IMR-90 (cell line): Measurements from ENCODE around the gene GBX2. TPM values are rescaled to one million over a fixed set of nuclear protein-coding genes. Genes with fewer than 3 reads are reported as not detected.

ENCODE experiments used
- ATAC-seq: fragments of 200-7000 bp; cut with Tn5 transposase; 2 replicates; pipeline ENCODE4 v1.9.1; 2020; ENCODE audit warnings: low read depth, mild to moderate bottlenecking, moderate library complexity
- BruUV-seq: library from RNA; stranded (reverse); fragments of 400-500 nt; replicated peaks from 2 replicates; lab custom pipeline; 2021; lab: Mats Ljungman, UMichigan
- CTCF ChIA-PET: fragments of 300-600 bp; formaldehyde crosslinking; extraction: SDS; loops from one replicate; lab custom pipeline; 2021; ENCODE audit warnings: antibody characterized with exemption; lab: Yijun Ruan, JAX
- POLR2A ChIA-PET: fragments of 300-600 bp; sonication (Branson Sonifier 250); formaldehyde crosslinking; loops from one replicate; lab custom pipeline; 2022; ENCODE audit warnings: antibody characterized with exemption; ENCODE audit not compliant: unreplicated experiment; lab: Charles Lee
- DNase-seq: peaks from one replicate; pipeline ENCODE4 v3.0.0; 2013
- H2AFZ ChIP-seq: replicated peaks from 2 replicates; pipeline ENCODE3; 2013; ENCODE audit warnings: low read length, mild to moderate bottlenecking; ENCODE audit not compliant: poor library complexity
- H2AK5ac ChIP-seq: 2 replicates; pipeline ENCODE4 v1.6.1; 2013; ENCODE audit warnings: low read depth, low read length, inconsistent platforms
- H2AK9ac ChIP-seq: replicated peaks from 2 replicates; pipeline ENCODE3; 2013; ENCODE audit warnings: mild to moderate bottlenecking, low read depth, low read length, moderate library complexity; ENCODE audit not compliant: poor library complexity
- H2BK120ac ChIP-seq: 2 replicates; pipeline ENCODE4 v1.6.1; 2013; ENCODE audit warnings: low read depth, low read length, inconsistent platforms
- H2BK15ac ChIP-seq: 3 replicates; pipeline ENCODE4 v1.6.1; 2013; ENCODE audit warnings: low read depth, low read length, inconsistent platforms
- H2BK20ac ChIP-seq: 2 replicates; pipeline ENCODE4 v1.6.1; 2013; ENCODE audit warnings: low read depth, mild to moderate bottlenecking, inconsistent platforms, low read length, moderate library complexity
- H2BK5ac ChIP-seq: 2 replicates; pipeline ENCODE4 v1.6.1; 2013; ENCODE audit warnings: mild to moderate bottlenecking, low read depth, low read length, inconsistent platforms; ENCODE audit not compliant: poor library complexity, severe bottlenecking
- H3K14ac ChIP-seq: replicated peaks from 2 replicates; pipeline ENCODE4 v1.6.1; 2013; ENCODE audit warnings: low read depth, low read length, inconsistent platforms
- H3K18ac ChIP-seq: 2 replicates; pipeline ENCODE4 v1.6.1; 2013; ENCODE audit warnings: low read depth, low read length, control low read depth
- H3K23ac ChIP-seq: 2 replicates; pipeline ENCODE4 v1.6.1; 2013; ENCODE audit warnings: low read depth, low read length, inconsistent platforms
- H3K27ac ChIP-seq: 2 replicates; pipeline ENCODE4 v1.5.1; 2013; ENCODE audit warnings: mild to moderate bottlenecking, control low read depth, low read length; ENCODE audit not compliant: insufficient read depth
- H3K27me3 ChIP-seq: 2 replicates; pipeline ENCODE4 v1.6.1; 2013; ENCODE audit warnings: low read length; ENCODE audit not compliant: control insufficient read depth, insufficient read depth
- H3K36me3 ChIP-seq: 2 replicates; pipeline ENCODE4 v1.6.1; 2013; ENCODE audit warnings: low read length, mixed read lengths; ENCODE audit not compliant: control insufficient read depth, insufficient read depth
- H3K4ac ChIP-seq: 2 replicates; pipeline ENCODE4 v1.6.1; 2013; ENCODE audit warnings: low read depth, low read length, inconsistent platforms
- H3K4me1 ChIP-seq: 2 replicates; pipeline ENCODE4 v1.6.1; 2013; ENCODE audit warnings: low read length, mixed read lengths; ENCODE audit not compliant: control insufficient read depth, insufficient read depth
- H3K4me2 ChIP-seq: 2 replicates; pipeline ENCODE4 v1.6.1; 2013; ENCODE audit warnings: low read depth, mild to moderate bottlenecking, control low read depth, low read length, moderate library complexity
- H3K4me3 ChIP-seq: 2 replicates; pipeline ENCODE4 v1.5.1; 2013; ENCODE audit warnings: low read depth, mild to moderate bottlenecking, control low read depth, low read length, moderate library complexity; ENCODE audit not compliant: insufficient read depth
- H3K56ac ChIP-seq: 2 replicates; pipeline ENCODE4 v1.6.1; 2013; ENCODE audit warnings: low read length, inconsistent platforms; ENCODE audit not compliant: insufficient read depth; ENCODE audit errors: extremely low read depth
- H3K79me1 ChIP-seq, 2 experiments: 2 replicates each; pipeline ENCODE4 v1.6.1; 2013; ENCODE audit warnings: low read length in 2 of 2, inconsistent platforms in 1 of 2, low read depth in 1 of 2
- H3K9ac ChIP-seq: 2 replicates; pipeline ENCODE4 v1.6.1; 2013; ENCODE audit warnings: low read depth, low read length, control low read depth
- H3K9me1 ChIP-seq: 2 replicates; pipeline ENCODE4 v1.6.1; 2013; ENCODE audit warnings: low read length, inconsistent platforms; ENCODE audit not compliant: insufficient read depth
- H3K9me3 ChIP-seq: 2 replicates; pipeline ENCODE4 v1.6.1; 2013; ENCODE audit warnings: low read length; ENCODE audit not compliant: control insufficient read depth, insufficient read depth
- H4K20me1 ChIP-seq: 2 replicates; pipeline ENCODE4 v1.6.1; 2013; ENCODE audit warnings: low read length, inconsistent platforms; ENCODE audit not compliant: insufficient read depth
- H4K5ac ChIP-seq: 2 replicates; pipeline ENCODE4 v1.6.1; 2013; ENCODE audit warnings: mild to moderate bottlenecking, low read depth, low read length, control low read depth
- H4K8ac ChIP-seq, 2 experiments: 2 replicates each; pipeline ENCODE4 v1.6.1; 2013; ENCODE audit warnings: low read depth in 2 of 2, low read length in 2 of 2, control low read depth in 1 of 2, inconsistent platforms in 1 of 2
- H4K91ac ChIP-seq: 2 replicates; pipeline ENCODE4 v1.6.1; 2013; ENCODE audit warnings: low read depth, low read length, inconsistent platforms; ENCODE audit not compliant: insufficient read depth
- BHLHE40 ChIP-seq: fragments of 150-350 bp; IDR thresholded peaks from 2 replicates; pipeline ENCODE4 v1.6.1; 2016; ENCODE audit warnings: mild to moderate bottlenecking, low read depth, low read length
- CEBPB ChIP-seq: IDR thresholded peaks from 2 replicates; pipeline ENCODE4 v1.6.1; 2012; ENCODE audit warnings: low read depth, low read length, improper control_type of control experiment
- CHD1 ChIP-seq: IDR thresholded peaks from 2 replicates; pipeline ENCODE4 v1.6.1; 2012; ENCODE audit warnings: low read depth, low read length, improper control_type of control experiment
- FOS ChIP-seq: fragments of 150-350 bp; IDR thresholded peaks from 2 replicates; pipeline ENCODE4 v1.6.1; 2016; ENCODE audit warnings: low read depth, low read length
- MAFK ChIP-seq: IDR thresholded peaks from 2 replicates; pipeline ENCODE4 v1.6.1; 2012; ENCODE audit warnings: low read depth, low read length, improper control_type of control experiment
- MAZ ChIP-seq: IDR thresholded peaks from 2 replicates; pipeline ENCODE4 v1.6.1; 2012; ENCODE audit warnings: low read depth, mild to moderate bottlenecking, low read length, improper control_type of control experiment, moderate library complexity, borderline replicate concordance
- MXI1 ChIP-seq: IDR thresholded peaks from 2 replicates; pipeline ENCODE4 v1.6.1; 2012; ENCODE audit warnings: low read depth, mild to moderate bottlenecking, low read length, moderate library complexity, borderline replicate concordance
- NFE2L2 ChIP-seq: fragments of 150-350 bp; IDR thresholded peaks from 2 replicates; pipeline ENCODE4 v1.6.1; 2016; ENCODE audit warnings: low read depth, mild to moderate bottlenecking, low read length
- POLR2A ChIP-seq: IDR thresholded peaks from 2 replicates; pipeline ENCODE4 v1.6.1; 2012; ENCODE audit warnings: mild to moderate bottlenecking, low read depth, low read length
- RAD21 ChIP-seq: IDR thresholded peaks from 2 replicates; pipeline ENCODE4 v1.6.1; 2012; ENCODE audit warnings: low read length, improper control_type of control experiment
- RCOR1 ChIP-seq: IDR thresholded peaks from 2 replicates; pipeline ENCODE4 v1.6.1; 2012; ENCODE audit warnings: mild to moderate bottlenecking, low read length, improper control_type of control experiment; ENCODE audit not compliant: insufficient replicate concordance
- RFX5 ChIP-seq: IDR thresholded peaks from 2 replicates; pipeline ENCODE4 v1.8.0; 2012; ENCODE audit warnings: low read depth, mild to moderate bottlenecking, low read length, moderate library complexity
- SMC3 ChIP-seq: fragments of 150-350 bp; IDR thresholded peaks from 2 replicates; pipeline ENCODE4 v1.6.1; 2016; ENCODE audit warnings: low read depth, mild to moderate bottlenecking, antibody characterized with exemption, low read length, moderate library complexity
- WGBS, 2 experiments: methylation state at CpG; one replicate each; pipeline versions ENCODE4 v1.1.5 to v1.1.7; 2013; ENCODE audit warnings: missing lambda C conversion rate in 2 of 2; ENCODE audit not compliant: insufficient read length in 1 of 2; ENCODE audit errors: extremely low coverage in 2 of 2; 5-methylcytosine and 5-hydroxymethylcytosine counted together
- dilution Hi-C: fragments of 300-500 bp; cut with HindIII; formaldehyde crosslinking; loops from one replicate; pipeline ENCODE4 v1.14.3; 2018; ENCODE audit warnings: low sequenced_read_pairs; ENCODE audit not compliant: unreplicated experiment
- in situ Hi-C: fragments of 300-500 bp; cut with MboI; formaldehyde crosslinking; loops from 3 replicates; pipeline ENCODE4 v1.14.3; 2019; ENCODE audit warnings: low sequenced_read_pairs, inconsistent platforms, mixed read lengths
- intact Hi-C: fragments of 100-400 bp; cut with micrococcal nuclease; formaldehyde crosslinking; loops from 2 replicates; pipeline ENCODE4 v1.10.0; 2022
- polyA plus RNA-seq, 3 experiments: library from polyadenylated mRNA; depleted of rRNA; stranded (reverse); fragments of >200 nt; gene quantifications; 2 replicates each; pipeline ENCODE4 v1.2.3, GENCODE V29; 2012; ENCODE audit warnings: low replicate concordance in 1 of 3
- total RNA-seq: library from RNA; depleted of rRNA; stranded (reverse); fragments of >200 nt; gene quantifications from 2 replicates; pipeline ENCODE4 v1.2.3, GENCODE V29; 2012
- TF ChIP-seq, protein P1 (sequence below): fragments of 150-350 bp; IDR thresholded peaks from 2 replicates; pipeline ENCODE4 v1.6.1; 2017; ENCODE audit warnings: mild to moderate bottlenecking, antibody characterized with exemption, low read length, low read depth
- TF ChIP-seq, protein P2 (sequence below): fragments of 150-350 bp; IDR thresholded peaks from 2 replicates; pipeline ENCODE4 v1.6.1; 2016; ENCODE audit warnings: low read depth, mild to moderate bottlenecking, low read length, moderate library complexity, borderline replicate concordance
- TF ChIP-seq, protein P3 (sequence below): conservative IDR thresholded peaks from 2 replicates; pipeline ENCODE4 v1.5.1; 2012; ENCODE audit warnings: mild to moderate bottlenecking, low read depth, low read length, improper control_type of control experiment

Gene GBX2
- total and polyA plus RNA-seq, 2 of the 4 experiments (the other 2 are of a cell fraction) = 0.10 TPM; not detected in 1

DNA sequence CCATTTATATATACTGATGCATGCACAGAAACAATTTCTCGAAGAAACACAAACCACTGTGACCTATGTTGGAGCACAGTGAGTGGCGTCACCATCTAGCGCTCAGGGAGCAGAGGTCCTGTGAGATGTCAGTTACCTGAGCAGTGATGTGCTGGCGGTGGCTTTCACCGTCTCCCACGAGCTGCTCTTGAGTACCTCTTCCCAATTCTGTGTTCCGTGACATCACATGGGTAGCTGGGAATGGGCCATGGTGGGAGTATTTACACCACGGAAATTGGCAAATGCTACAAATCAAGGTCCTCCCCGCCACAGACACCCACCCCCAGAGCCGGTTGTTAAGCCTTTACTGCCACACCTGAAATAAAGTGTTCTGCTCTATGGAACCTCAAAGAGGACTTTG lies 24.4 kb downstream of the GBX2 start:
- dilution Hi-C loops (no loop called here), in situ Hi-C loops (no loop called here), intact Hi-C loops (no loop called here)
- H3K18ac ChIP-seq = no peak overlapping the region
- no peaks in the 10 kb centered on the region for H3K79me1 ChIP-seq
- CTCF ChIA-PET = interaction anchor here (1.2 kb wide), 1 partner anchor 32 kb away, joined by 4 read pairs; no protein-coding TSS in a partner anchor
- H2AK5ac ChIP-seq = no peak overlapping the region
- ATAC-seq = no peak
- no peak overlapping the region for H2BK15ac ChIP-seq
- no peak overlapping the region for H3K4ac ChIP-seq
- H4K20me1 ChIP-seq = no peaks in the 10 kb centered on the region
- no peaks in the 10 kb centered on the region for H3K9me1 ChIP-seq
- POLR2A ChIA-PET = no interaction called here
- H3K56ac ChIP-seq = no peak overlapping the region
- no peak overlapping the region for H4K8ac ChIP-seq
- H3K23ac ChIP-seq = no peak overlapping the region
- H2BK20ac ChIP-seq = no peak overlapping the region
- H4K5ac ChIP-seq = no peak overlapping the region
- DNase-seq = no peak
- H2AFZ ChIP-seq = no peak overlapping the region
- no peaks in the 10 kb centered on the region; the same call in 1 of the 2 replicates for H3K4me1 ChIP-seq
- H3K9ac ChIP-seq = no peak overlapping the region
- WGBS, 2 experiments = 33% methylated on average over 1 of the region's 10 CpGs; no CpG with 5 or more reads in 1 of the 2 experiments
- no peak overlapping the region for H3K4me3 ChIP-seq
- H3K14ac ChIP-seq = no peak overlapping the region
- no peaks in the 10 kb centered on the region for H3K9me3 ChIP-seq
- TF ChIP-seq MXI1 (no peak), CEBPB (no peak), RAD21 (no peak), POLR2A (no peak), FOS (no peak), RFX5 (no peak), NFE2L2 (no peak), BHLHE40 (no peak), RCOR1 (no peak), CHD1 (no peak), MAFK (no peak), MAZ (no peak), SMC3 (no peak)
- TF ChIP-seq, protein P1, sequence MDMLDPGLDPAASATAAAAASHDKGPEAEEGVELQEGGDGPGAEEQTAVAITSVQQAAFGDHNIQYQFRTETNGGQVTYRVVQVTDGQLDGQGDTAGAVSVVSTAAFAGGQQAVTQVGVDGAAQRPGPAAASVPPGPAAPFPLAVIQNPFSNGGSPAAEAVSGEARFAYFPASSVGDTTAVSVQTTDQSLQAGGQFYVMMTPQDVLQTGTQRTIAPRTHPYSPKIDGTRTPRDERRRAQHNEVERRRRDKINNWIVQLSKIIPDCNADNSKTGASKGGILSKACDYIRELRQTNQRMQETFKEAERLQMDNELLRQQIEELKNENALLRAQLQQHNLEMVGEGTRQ = no peak
- TF ChIP-seq, protein P2, sequence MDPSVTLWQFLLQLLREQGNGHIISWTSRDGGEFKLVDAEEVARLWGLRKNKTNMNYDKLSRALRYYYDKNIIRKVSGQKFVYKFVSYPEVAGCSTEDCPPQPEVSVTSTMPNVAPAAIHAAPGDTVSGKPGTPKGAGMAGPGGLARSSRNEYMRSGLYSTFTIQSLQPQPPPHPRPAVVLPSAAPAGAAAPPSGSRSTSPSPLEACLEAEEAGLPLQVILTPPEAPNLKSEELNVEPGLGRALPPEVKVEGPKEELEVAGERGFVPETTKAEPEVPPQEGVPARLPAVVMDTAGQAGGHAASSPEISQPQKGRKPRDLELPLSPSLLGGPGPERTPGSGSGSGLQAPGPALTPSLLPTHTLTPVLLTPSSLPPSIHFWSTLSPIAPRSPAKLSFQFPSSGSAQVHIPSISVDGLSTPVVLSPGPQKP = no peak
- TF ChIP-seq, protein P3, sequence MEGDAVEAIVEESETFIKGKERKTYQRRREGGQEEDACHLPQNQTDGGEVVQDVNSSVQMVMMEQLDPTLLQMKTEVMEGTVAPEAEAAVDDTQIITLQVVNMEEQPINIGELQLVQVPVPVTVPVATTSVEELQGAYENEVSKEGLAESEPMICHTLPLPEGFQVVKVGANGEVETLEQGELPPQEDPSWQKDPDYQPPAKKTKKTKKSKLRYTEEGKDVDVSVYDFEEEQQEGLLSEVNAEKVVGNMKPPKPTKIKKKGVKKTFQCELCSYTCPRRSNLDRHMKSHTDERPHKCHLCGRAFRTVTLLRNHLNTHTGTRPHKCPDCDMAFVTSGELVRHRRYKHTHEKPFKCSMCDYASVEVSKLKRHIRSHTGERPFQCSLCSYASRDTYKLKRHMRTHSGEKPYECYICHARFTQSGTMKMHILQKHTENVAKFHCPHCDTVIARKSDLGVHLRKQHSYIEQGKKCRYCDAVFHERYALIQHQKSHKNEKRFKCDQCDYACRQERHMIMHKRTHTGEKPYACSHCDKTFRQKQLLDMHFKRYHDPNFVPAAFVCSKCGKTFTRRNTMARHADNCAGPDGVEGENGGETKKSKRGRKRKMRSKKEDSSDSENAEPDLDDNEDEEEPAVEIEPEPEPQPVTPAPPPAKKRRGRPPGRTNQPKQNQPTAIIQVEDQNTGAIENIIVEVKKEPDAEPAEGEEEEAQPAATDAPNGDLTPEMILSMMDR = no peak
- H2BK5ac ChIP-seq = no peak overlapping the region
- no TSS peak for BruUV-seq
- H3K27ac ChIP-seq = no peak overlapping the region
- H2BK120ac ChIP-seq = no peak overlapping the region
- peaks cover 3% of the 10 kb centered on the region; the same call in 1 of the 2 replicates for H3K27me3 ChIP-seq
- no peak overlapping the region for H4K91ac ChIP-seq
- no peak overlapping the region for H3K4me2 ChIP-seq
- H2AK9ac ChIP-seq = no peak overlapping the region
- no peaks in the 10 kb centered on the region for H3K36me3 ChIP-seq
